DMS153 treated with DMSO at 0.1 percent for 48 hours (cell line): Measurements from ENCODE around the gene HNRNPK.
A peak's percentile ranks its signal among the peaks of the same experiment; 100 is the strongest.
"Not testable (repeated sequence)": the region's sequence is repeated elsewhere in the genome, so short reads cannot be mapped to it uniquely, and the experiment has no call there.

Source experiments
- DNase-seq: peaks from one replicate; lab custom pipeline; 2025; ENCODE audit not compliant: unreplicated experiment; lab: John Stamatoyannopoulos, UW

HNRNPK gene

GRCh38 chr9:83977196-83977595 lies 2.8 kb downstream of the HNRNPK start:
- DNase-seq = no peak

- DNase-seq = no peak
These were observed 3.6 kb downstream of the HNRNPK start for GRCh38 chr9:83976372-83976771.

GRCh38 chr9:83975300-83975699 lies 4.7 kb downstream of the HNRNPK start:
- DNase-seq = no peak

GRCh38 chr9:83972286-83972685 lies 7.7 kb downstream of the HNRNPK start:
- DNase-seq = no peak

GRCh38 chr9:83971485-83971884 lies 8.5 kb downstream of the HNRNPK start:
- no peak for DNase-seq

GRCh38 chr9:83969602-83970001 lies 10.4 kb downstream of the HNRNPK start:
- DNase-seq = no peak

GRCh38 chr9:83967073-83967472 lies 12.9 kb downstream of the HNRNPK start:
- no peak for DNase-seq

- DNase-seq = no peak
These were observed 13.8 kb downstream of the HNRNPK start for GRCh38 chr9:83966209-83966582.

- DNase-seq = no peak
These were observed 14.4 kb downstream of the HNRNPK start for GRCh38 chr9:83965350-83966208.

GRCh38 chr9:83964973-83965349 lies 15.1 kb downstream of the HNRNPK start:
- no peak for DNase-seq

- no peak for DNase-seq
These were observed 17.9 kb downstream of the HNRNPK start for GRCh38 chr9:83962165-83962564.

- DNase-seq = no peak
These were observed 19.0 kb downstream of the HNRNPK start for GRCh38 chr9:83960991-83961390.

GRCh38 chr9:83959061-83959460 lies 21.0 kb downstream of the HNRNPK start:
- no peak for DNase-seq

- DNase-seq = no peak
These were observed 22.8 kb downstream of the HNRNPK start for GRCh38 chr9:83957248-83957513.

- peak; percentile 54 for DNase-seq
These were observed 23.4 kb downstream of the HNRNPK start for GRCh38 chr9:83956436-83957247.

- no peak for DNase-seq
These were observed 24.0 kb downstream of the HNRNPK start for GRCh38 chr9:83956086-83956435.

GRCh38 chr9:83948096-83948495 lies 31.9 kb downstream of the HNRNPK start:
- DNase-seq = not testable (repeated sequence)

- DNase-seq = no peak
These were observed 39.3 kb downstream of the HNRNPK start for GRCh38 chr9:83940590-83941303.

- DNase-seq = peak; percentile 72
These were observed 42.1 kb downstream of the HNRNPK start for GRCh38 chr9:83937861-83938455.

- no peak for DNase-seq
These were observed 43.5 kb downstream of the HNRNPK start for GRCh38 chr9:83936523-83936922.

GRCh38 chr9:83935276-83935935 lies 44.6 kb downstream of the HNRNPK start:
- no peak for DNase-seq
